Endothelial cell (in vitro differentiated cells): ENCODE results near the gene RAB6C. TPM values are rescaled to one million over a fixed set of nuclear protein-coding genes. Genes with fewer than 3 reads are reported as not detected.
"Not testable (repeated sequence)": the region's sequence is repeated elsewhere in the genome, so short reads cannot be mapped to it uniquely, and the experiment has no call there.

Source experiments
- DNase-seq: peaks from one replicate; pipeline ENCODE4 v3.0.0; 2021; ENCODE audit warnings: low spot score
- H3K27ac Mint-ChIP-seq: one replicate; pipeline ENCODE4 v1.8.0; 2021; ENCODE audit warnings: mixed read lengths, inconsistent platforms; ENCODE audit not compliant: unreplicated experiment
- H3K27me3 Mint-ChIP-seq: one replicate; pipeline ENCODE4 v1.8.0; 2021; ENCODE audit warnings: mild to moderate bottlenecking, moderate library complexity, mixed read lengths, inconsistent platforms; ENCODE audit not compliant: unreplicated experiment
- H3K36me3 Mint-ChIP-seq: one replicate; pipeline ENCODE4 v1.8.0; 2021; ENCODE audit warnings: mild to moderate bottlenecking, low read depth, mixed read lengths, inconsistent platforms; ENCODE audit not compliant: unreplicated experiment
- H3K4me1 Mint-ChIP-seq: one replicate; pipeline ENCODE4 v1.8.0; 2021; ENCODE audit warnings: mild to moderate bottlenecking, mixed read lengths, inconsistent platforms; ENCODE audit not compliant: unreplicated experiment
- H3K4me3 Mint-ChIP-seq: one replicate; pipeline ENCODE4 v1.8.0; 2021; ENCODE audit warnings: mild to moderate bottlenecking, mixed read lengths, inconsistent platforms; ENCODE audit not compliant: unreplicated experiment
- H3K9me3 Mint-ChIP-seq: one replicate; pipeline ENCODE4 v1.8.0; 2021; ENCODE audit warnings: mixed read lengths, inconsistent platforms; ENCODE audit not compliant: unreplicated experiment
- CTCF ChIP-seq: fragments of 200-600 bp; sonication (generic); IDR thresholded peaks from one replicate; pipeline ENCODE4 v1.5.0; 2021; ENCODE audit warnings: antibody characterized with exemption; ENCODE audit not compliant: unreplicated experiment
- total RNA-seq: library from RNA; stranded (reverse); fragmentation: NEBNext Ultra II Directional; extraction: Animal tissue kit (Norgen Biotek cat#: 25700); gene quantifications from one replicate; pipeline ENCODE4 v1.2.1, GENCODE V29; 2021; ENCODE audit not compliant: unreplicated experiment

The RAB6C gene
- total RNA-seq, 1 donor from 2014 or later: 1.4 TPM

- H3K36me3 Mint-ChIP-seq: no peaks in the 10 kb centered on the region
- H3K4me3 Mint-ChIP-seq: no peak overlapping the region
- DNase-seq: no peak
- H3K27me3 Mint-ChIP-seq: no peaks in the 10 kb centered on the region
- no peak overlapping the region for H3K27ac Mint-ChIP-seq
- peaks cover 8% of the 10 kb centered on the region for H3K4me1 Mint-ChIP-seq
- no peak for TF ChIP-seq CTCF
- no peaks in the 10 kb centered on the region for H3K9me3 Mint-ChIP-seq
These were observed 1.5 kb upstream of the RAB6C start for GRCh38 chr2:129977986-129978385.

DNA sequence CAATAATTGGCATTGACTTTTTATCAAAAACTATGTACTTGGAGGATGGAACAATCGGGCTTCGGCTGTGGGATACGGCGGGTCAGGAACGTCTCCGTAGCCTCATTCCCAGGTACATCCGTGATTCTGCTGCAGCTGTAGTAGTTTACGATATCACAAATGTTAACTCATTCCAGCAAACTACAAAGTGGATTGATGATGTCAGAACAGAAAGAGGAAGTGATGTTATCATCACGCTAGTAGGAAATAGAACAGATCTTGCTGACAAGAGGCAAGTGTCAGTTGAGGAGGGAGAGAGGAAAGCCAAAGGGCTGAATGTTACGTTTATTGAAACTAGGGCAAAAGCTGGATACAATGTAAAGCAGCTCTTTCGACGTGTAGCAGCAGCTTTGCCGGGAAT lies 780 bp downstream of the RAB6C start:
- H3K36me3 Mint-ChIP-seq, DNase-seq, H3K9me3 Mint-ChIP-seq, H3K27me3 Mint-ChIP-seq, H3K4me1 Mint-ChIP-seq: not testable (repeated sequence)
- H3K27ac Mint-ChIP-seq: peak overlapping the region; percentile 79
- peak overlapping the region; percentile 85 for H3K4me3 Mint-ChIP-seq

DNA sequence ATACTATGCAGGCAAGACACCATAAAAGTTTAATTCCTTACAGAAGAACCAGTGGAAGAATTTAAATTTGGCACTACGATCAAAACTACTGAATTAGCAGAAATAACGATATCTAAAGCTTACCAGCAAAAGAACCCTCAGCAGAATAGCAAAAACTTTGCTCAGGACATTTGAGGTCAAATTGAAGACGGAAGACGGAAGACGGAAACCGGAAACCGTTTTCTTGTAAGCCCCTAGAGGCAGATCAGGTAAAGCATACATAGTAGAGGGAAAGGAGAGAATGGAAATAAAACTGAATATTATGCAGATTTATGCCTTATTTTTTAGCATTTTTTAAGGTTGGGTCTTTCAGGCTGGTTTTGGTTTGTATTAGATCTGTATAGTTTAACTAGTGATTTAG lies 2.2 kb downstream of the RAB6C start:
- not testable (repeated sequence) for H3K4me1 Mint-ChIP-seq, DNase-seq, H3K27me3 Mint-ChIP-seq, H3K9me3 Mint-ChIP-seq, H3K4me3 Mint-ChIP-seq, H3K36me3 Mint-ChIP-seq
- H3K27ac Mint-ChIP-seq: peak overlapping the region; percentile 53

DNA sequence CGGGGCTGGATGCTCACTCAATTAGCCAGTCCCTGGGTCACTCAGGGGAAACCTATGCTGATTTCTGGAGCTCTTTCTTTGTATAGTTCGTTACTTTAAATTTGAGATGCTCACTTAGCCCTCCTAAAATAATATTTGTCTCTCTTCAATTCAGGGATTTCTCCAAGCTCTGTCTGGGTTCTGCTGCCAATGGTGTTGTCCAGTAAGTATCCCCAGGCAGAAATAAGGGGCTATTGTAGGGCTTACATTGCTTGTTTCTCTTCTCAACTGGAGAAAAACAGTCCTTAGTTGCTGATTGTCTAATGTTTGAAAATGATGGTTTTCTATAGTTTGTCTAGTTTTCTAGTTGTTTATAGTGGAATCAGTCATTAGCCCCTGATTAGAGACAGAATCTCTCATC lies 5.0 kb downstream of the RAB6C start:
- no peaks in the 10 kb centered on the region for H3K9me3 Mint-ChIP-seq
- H3K27ac Mint-ChIP-seq: no peak overlapping the region
- H3K27me3 Mint-ChIP-seq: no peaks in the 10 kb centered on the region
- no peak overlapping the region for H3K4me3 Mint-ChIP-seq
- DNase-seq: no peak
- peaks cover 8% of the 10 kb centered on the region for H3K4me1 Mint-ChIP-seq
- no peak for TF ChIP-seq CTCF
- H3K36me3 Mint-ChIP-seq: no peaks in the 10 kb centered on the region

- not testable (repeated sequence) for DNase-seq, H3K4me1 Mint-ChIP-seq, H3K4me3 Mint-ChIP-seq, H3K9me3 Mint-ChIP-seq, H3K36me3 Mint-ChIP-seq, H3K27me3 Mint-ChIP-seq, H3K27ac Mint-ChIP-seq
These were observed 13.0 kb downstream of the RAB6C start for GRCh38 chr2:129992415-129993006.

GRCh38 chr2:129993151-129993550 lies 13.7 kb downstream of the RAB6C start:
- H3K27me3 Mint-ChIP-seq, H3K27ac Mint-ChIP-seq, H3K4me3 Mint-ChIP-seq, H3K36me3 Mint-ChIP-seq, H3K9me3 Mint-ChIP-seq, DNase-seq, H3K4me1 Mint-ChIP-seq: not testable (repeated sequence)

- not testable (repeated sequence) for DNase-seq, H3K27ac Mint-ChIP-seq, H3K36me3 Mint-ChIP-seq, H3K4me3 Mint-ChIP-seq, H3K4me1 Mint-ChIP-seq, H3K9me3 Mint-ChIP-seq, H3K27me3 Mint-ChIP-seq
These were observed 17.3 kb downstream of the RAB6C start for GRCh38 chr2:129996657-129997237.

- H3K4me3 Mint-ChIP-seq, H3K27ac Mint-ChIP-seq, H3K9me3 Mint-ChIP-seq, H3K36me3 Mint-ChIP-seq, H3K4me1 Mint-ChIP-seq, H3K27me3 Mint-ChIP-seq, DNase-seq: not testable (repeated sequence)
These were observed 19.3 kb downstream of the RAB6C start for GRCh38 chr2:129998771-129999170.

DNA sequence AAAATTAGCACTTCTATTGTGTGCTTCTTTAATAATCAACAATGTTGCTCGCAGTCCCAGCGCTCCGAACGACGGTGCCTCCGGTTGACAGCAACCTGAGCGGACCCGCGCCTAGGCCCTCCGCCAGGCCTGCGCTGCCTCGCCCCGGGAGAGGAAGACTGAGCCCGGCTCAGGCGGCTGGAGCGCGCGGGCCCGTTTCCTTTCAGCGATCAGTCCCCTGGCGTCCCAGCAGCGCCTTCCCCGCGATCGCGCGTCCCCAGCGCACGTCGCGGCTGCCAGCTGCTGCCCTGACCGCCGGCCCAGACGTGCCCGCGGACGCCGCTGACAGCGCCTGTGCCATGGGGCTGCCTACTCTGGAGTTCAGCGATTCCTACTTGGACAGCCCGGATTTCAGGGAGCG lies 26.4 kb downstream of the RAB6C start:
- DNase-seq: peak; percentile 48
- H3K36me3 Mint-ChIP-seq, H3K4me3 Mint-ChIP-seq, H3K9me3 Mint-ChIP-seq, H3K27ac Mint-ChIP-seq, H3K4me1 Mint-ChIP-seq, H3K27me3 Mint-ChIP-seq: not testable (repeated sequence)

DNA sequence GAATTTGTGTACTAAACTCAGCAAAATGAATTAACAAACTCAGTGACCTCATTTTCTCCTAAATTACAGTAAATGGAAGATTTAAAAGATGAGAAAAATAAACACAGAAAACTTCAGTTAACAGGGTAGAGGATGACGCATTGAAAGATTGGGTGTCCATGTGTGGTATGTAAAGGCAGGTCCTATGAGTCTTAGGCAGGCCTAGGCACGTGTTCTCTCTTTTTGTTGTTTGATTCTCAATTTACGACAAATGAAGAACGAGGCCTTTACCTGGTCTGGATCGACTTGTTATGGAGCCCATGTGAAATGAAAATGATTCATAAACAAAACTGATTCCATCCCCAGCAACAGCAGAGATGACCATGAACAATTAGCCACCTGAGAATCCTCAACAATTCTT lies 37.2 kb downstream of the RAB6C start:
- not testable (repeated sequence) for H3K36me3 Mint-ChIP-seq, H3K27me3 Mint-ChIP-seq

More for the DNA sequence above, 37.2 kb downstream of the RAB6C start:
- H3K27ac Mint-ChIP-seq, H3K4me1 Mint-ChIP-seq, H3K4me3 Mint-ChIP-seq, DNase-seq, H3K9me3 Mint-ChIP-seq: not testable (repeated sequence)
